NCI-H345 (cell line): ENCODE results near the gene HRH1.
"Not testable (repeated sequence)": the region's sequence is repeated elsewhere in the genome, so short reads cannot be mapped to it uniquely, and the experiment has no call there.

ENCODE experiments used
- DNase-seq: peaks from one replicate; lab custom pipeline; 2025; lab: John Stamatoyannopoulos, UW

Gene HRH1

GRCh38 chr3:11206316-11206715 is 52.0 kb downstream of the HRH1 start:
- no peak for DNase-seq

- DNase-seq = no peak
These were observed 52.7 kb downstream of the HRH1 start for GRCh38 chr3:11206953-11207352.

GRCh38 chr3:11211531-11212298 is 57.4 kb downstream of the HRH1 start:
- DNase-seq = no peak

- DNase-seq = no peak
These were observed 58.0 kb downstream of the HRH1 start for GRCh38 chr3:11212299-11212608.

- DNase-seq = no peak
These were observed 58.5 kb downstream of the HRH1 start for GRCh38 chr3:11212784-11213183.

GRCh38 chr3:11213810-11214450 is 59.6 kb downstream of the HRH1 start:
- DNase-seq = no peak

- no peak for DNase-seq
These were observed 60.2 kb downstream of the HRH1 start for GRCh38 chr3:11214451-11214978.

- DNase-seq = not testable (repeated sequence)
These were observed 63.1 kb downstream of the HRH1 start for GRCh38 chr3:11217370-11217769.

GRCh38 chr3:11220230-11220629 is 65.9 kb downstream of the HRH1 start:
- DNase-seq = no peak

GRCh38 chr3:11221818-11222415 is 67.6 kb downstream of the HRH1 start:
- DNase-seq = no peak

- no peak for DNase-seq
These were observed 69.7 kb downstream of the HRH1 start for GRCh38 chr3:11224010-11224409.

GRCh38 chr3:11224870-11225229 is 70.6 kb downstream of the HRH1 start:
- DNase-seq = no peak

- DNase-seq = no peak
These were observed 71.7 kb downstream of the HRH1 start for GRCh38 chr3:11226042-11226370.

- DNase-seq = no peak
These were observed 73.7 kb downstream of the HRH1 start for GRCh38 chr3:11228041-11228440.

- no peak for DNase-seq
These were observed 75.8 kb downstream of the HRH1 start for GRCh38 chr3:11230125-11230524.

GRCh38 chr3:11230832-11231231 is 76.5 kb downstream of the HRH1 start:
- no peak for DNase-seq

- DNase-seq = no peak
These were observed 81.1 kb downstream of the HRH1 start for GRCh38 chr3:11235385-11235784.

GRCh38 chr3:11236588-11237461 is 82.5 kb downstream of the HRH1 start:
- peak; percentile 84 for DNase-seq

- no peak for DNase-seq
These were observed 83.8 kb downstream of the HRH1 start for GRCh38 chr3:11238060-11238459.

GRCh38 chr3:11238880-11239279 is 84.6 kb downstream of the HRH1 start:
- no peak for DNase-seq

- DNase-seq = no peak
These were observed 85.5 kb downstream of the HRH1 start for GRCh38 chr3:11239796-11240195.

GRCh38 chr3:11240496-11240895 is 86.2 kb downstream of the HRH1 start:
- DNase-seq = no peak
